ENCODE data around the gene ERF.

GRCh38 chr19:42242512-42243409 lies 12.2 kb downstream of the ERF start, which contains the start of gene GSK3A:
- TF ChIP-seq POLR2A (IDR thresholded peaks at IDR 0.05; ENCODE audit: low read depth, low read length) (peak; percentile 91), CTCF (conservative IDR thresholded peaks at IDR 0.05; ENCODE audit: low read depth, low read length) (no peak), RFX5 (IDR thresholded peaks at IDR 0.05; ENCODE audit: low read depth, low read length) (no peak), MAFK (IDR thresholded peaks at IDR 0.05; ENCODE audit: low read depth, low read length) (no peak), RAD21 (IDR thresholded peaks at IDR 0.05; ENCODE audit: low read length) (peak; percentile 15; the same call in 1 of the 2 replicates), SMC3 (IDR thresholded peaks at IDR 0.05; ENCODE audit: low read depth, low read length) (0 out of 2 replicates have a peak, but pooled peaks have one; percentile 5), USF2 (IDR thresholded peaks at IDR 0.05; ENCODE audit: low read depth, low read length) (peak; percentile 47; the same call in 1 of the 2 replicates), MAZ (IDR thresholded peaks at IDR 0.05; ENCODE audit: borderline replicate concordance, low read depth, low read length) (peak; percentile 59), CEBPB (IDR thresholded peaks at IDR 0.05; ENCODE audit: low read depth, low read length) (peak; percentile 89)
